Prostate gland (tissue), 2 donors: ENCODE results near the gene CELA2A. TPM values are rescaled to one million over a fixed set of nuclear protein-coding genes. Genes with fewer than 3 reads are reported as not detected.
"Not testable (repeated sequence)": the region's sequence is repeated elsewhere in the genome, so short reads cannot be mapped to it uniquely, and the experiment has no call there.

Source experiments
- DNase-seq: peaks from one replicate; pipeline ENCODE4 v3.0.0-alpha.2; 2019; ENCODE audit warnings: low spot score
- H3K27ac ChIP-seq, 2 donors: fragments of 200-600 bp; sonication (generic); 2 replicates each; pipeline ENCODE4 v1.5.1; 2017 to 2019
- H3K27me3 ChIP-seq: fragments of 200-600 bp; sonication (generic); replicated peaks from 2 replicates; pipeline ENCODE4 v1.5.1; 2019; ENCODE audit not compliant: insufficient read depth
- H3K36me3 ChIP-seq, 2 donors: fragments of 200-600 bp; sonication (generic); 1 replicate in 1 of 2; 2 replicates in 1 of 2; pipeline versions ENCODE4 v1.5.1 to v1.8.1; 2017 to 2019
- H3K4me1 ChIP-seq: fragments of 200-600 bp; sonication (generic); replicated peaks from 2 replicates; pipeline ENCODE4 v1.5.1; 2019
- H3K4me3 ChIP-seq, 2 donors: fragments of 200-600 bp; sonication (generic); 2 replicates each; pipeline ENCODE4 v1.5.1; 2017 to 2019
- H3K9me3 ChIP-seq: fragments of 200-600 bp; sonication (generic); 2 replicates; pipeline ENCODE4 v1.5.1; 2017
- POLR2A ChIP-seq: fragments of 450-650 bp; IDR thresholded peaks from one replicate; pipeline ENCODE4 v1.6.1; 2016; ENCODE audit warnings: antibody characterized with exemption, mild to moderate bottlenecking
- POLR2AphosphoS5 ChIP-seq: sonication (generic); formaldehyde crosslinking; IDR thresholded peaks from one replicate; pipeline ENCODE4 v1.6.1; 2017; ENCODE audit warnings: antibody characterized with exemption
- WGBS: methylation state at CpG from one replicate; pipeline ENCODE4 v1.1.5; 2018; 5-methylcytosine and 5-hydroxymethylcytosine counted together
- intact Hi-C: fragments of 100-400 bp; cut with DNase I; formaldehyde crosslinking; loops from one replicate; pipeline ENCODE4 v1.14.2; 2022
- total RNA-seq, 2 donors: library from RNA; depleted of rRNA; stranded (reverse); fragments of >200 nt; gene quantifications; one replicate each; pipeline ENCODE4 v1.1.0, GENCODE V29; 2016
- TF ChIP-seq, protein P1 (sequence below), 4 experiments: fragments of 200-600 bp in 2 of 4; fragments of 450-650 bp in 2 of 4; sonication (generic) in 2 of 4; IDR thresholded peaks; 1 replicate in 3 of 4; 2 replicates in 1 of 4; pipeline ENCODE4 v1.5.1; 2016 to 2019; ENCODE audit warnings: antibody characterized with exemption in 4 of 4, mild to moderate bottlenecking in 2 of 4, moderate library complexity in 2 of 4

CELA2A gene
- total RNA-seq, 2 donors from 2014 or later: 5.4 TPM; not detected in 1

DNA sequence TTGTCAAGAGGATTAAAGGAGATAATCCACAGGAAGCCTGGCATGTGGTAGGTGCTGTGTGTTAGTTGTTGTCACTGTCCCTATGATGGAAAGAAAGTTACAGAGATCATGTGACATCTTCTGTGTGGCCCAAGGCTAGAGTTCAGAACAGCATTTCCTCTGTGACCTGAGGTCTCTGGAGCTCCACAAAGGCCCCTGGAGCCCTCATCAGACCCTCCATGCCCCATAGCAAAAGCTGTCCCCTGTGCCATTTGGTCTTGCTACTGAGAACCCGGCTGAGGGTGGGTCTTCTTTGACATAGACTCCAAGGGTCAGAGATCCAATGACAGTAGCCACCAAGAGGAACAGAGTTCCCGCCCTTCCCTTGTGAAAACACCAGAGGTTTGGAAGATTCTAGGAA is 27.4 kb downstream of the CELA2A start:
- H3K27ac ChIP-seq: no peak overlapping the region
- H3K4me1 ChIP-seq: no peaks in the 10 kb centered on the region
- no peaks in the 10 kb centered on the region for H3K9me3 ChIP-seq
- no peak overlapping the region for H3K4me3 ChIP-seq
- 88% methylated on average over 2 of the region's 2 CpGs for WGBS
- no peak for DNase-seq
- intact Hi-C loops: no loop called here
- no peaks in the 10 kb centered on the region for H3K27me3 ChIP-seq
- no peaks in the 10 kb centered on the region for H3K36me3 ChIP-seq
- no peak for TF ChIP-seq POLR2AphosphoS5
- TF ChIP-seq, protein P1, sequence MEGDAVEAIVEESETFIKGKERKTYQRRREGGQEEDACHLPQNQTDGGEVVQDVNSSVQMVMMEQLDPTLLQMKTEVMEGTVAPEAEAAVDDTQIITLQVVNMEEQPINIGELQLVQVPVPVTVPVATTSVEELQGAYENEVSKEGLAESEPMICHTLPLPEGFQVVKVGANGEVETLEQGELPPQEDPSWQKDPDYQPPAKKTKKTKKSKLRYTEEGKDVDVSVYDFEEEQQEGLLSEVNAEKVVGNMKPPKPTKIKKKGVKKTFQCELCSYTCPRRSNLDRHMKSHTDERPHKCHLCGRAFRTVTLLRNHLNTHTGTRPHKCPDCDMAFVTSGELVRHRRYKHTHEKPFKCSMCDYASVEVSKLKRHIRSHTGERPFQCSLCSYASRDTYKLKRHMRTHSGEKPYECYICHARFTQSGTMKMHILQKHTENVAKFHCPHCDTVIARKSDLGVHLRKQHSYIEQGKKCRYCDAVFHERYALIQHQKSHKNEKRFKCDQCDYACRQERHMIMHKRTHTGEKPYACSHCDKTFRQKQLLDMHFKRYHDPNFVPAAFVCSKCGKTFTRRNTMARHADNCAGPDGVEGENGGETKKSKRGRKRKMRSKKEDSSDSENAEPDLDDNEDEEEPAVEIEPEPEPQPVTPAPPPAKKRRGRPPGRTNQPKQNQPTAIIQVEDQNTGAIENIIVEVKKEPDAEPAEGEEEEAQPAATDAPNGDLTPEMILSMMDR (IDR thresholded peaks at IDR 0.05): no peak
- no peak for TF ChIP-seq POLR2A

DNA sequence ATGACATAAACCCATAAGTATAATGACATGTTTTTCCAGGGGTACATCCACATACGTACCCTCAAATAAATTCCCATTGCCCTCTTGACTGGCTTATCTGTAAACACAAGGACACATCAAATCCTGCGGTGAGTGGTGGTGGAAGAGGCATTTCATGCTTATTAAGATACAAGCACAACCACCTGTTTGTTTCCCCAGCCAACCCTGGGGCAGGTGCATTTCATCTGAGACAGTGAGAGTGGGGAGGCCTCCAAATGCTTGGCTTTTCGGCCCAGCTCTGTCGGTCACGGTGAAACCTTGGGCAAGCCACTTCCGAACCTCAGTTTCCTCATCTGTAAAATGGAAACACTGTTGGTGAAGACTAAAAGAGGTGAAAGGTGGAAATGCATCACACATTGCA is 27.9 kb downstream of the CELA2A start:
- DNase-seq, intact Hi-C loops, H3K4me3 ChIP-seq, H3K9me3 ChIP-seq, H3K36me3 ChIP-seq, H3K27ac ChIP-seq, H3K4me1 ChIP-seq, H3K27me3 ChIP-seq: not testable (repeated sequence)
- 91% methylated on average over 6 of the region's 6 CpGs for WGBS

DNA sequence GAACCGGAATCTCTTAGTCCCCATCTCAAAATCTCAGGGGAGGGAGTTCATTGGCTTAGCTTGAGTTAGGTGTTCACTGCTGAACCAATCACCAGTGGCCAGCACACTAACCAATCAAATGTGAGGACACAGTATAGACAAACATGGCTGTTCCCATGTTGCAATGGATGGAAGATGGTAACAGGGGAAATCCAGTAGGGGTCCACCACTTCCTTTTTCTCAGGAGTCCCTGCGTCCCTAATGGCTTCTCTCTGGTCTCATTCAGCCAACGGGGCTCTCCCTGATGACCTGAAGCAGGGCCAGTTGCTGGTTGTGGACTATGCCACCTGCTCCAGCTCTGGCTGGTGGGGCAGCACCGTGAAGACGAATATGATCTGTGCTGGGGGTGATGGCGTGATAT is 29.1 kb downstream of the CELA2A start:
- intact Hi-C loops: no loop called here

DNA sequence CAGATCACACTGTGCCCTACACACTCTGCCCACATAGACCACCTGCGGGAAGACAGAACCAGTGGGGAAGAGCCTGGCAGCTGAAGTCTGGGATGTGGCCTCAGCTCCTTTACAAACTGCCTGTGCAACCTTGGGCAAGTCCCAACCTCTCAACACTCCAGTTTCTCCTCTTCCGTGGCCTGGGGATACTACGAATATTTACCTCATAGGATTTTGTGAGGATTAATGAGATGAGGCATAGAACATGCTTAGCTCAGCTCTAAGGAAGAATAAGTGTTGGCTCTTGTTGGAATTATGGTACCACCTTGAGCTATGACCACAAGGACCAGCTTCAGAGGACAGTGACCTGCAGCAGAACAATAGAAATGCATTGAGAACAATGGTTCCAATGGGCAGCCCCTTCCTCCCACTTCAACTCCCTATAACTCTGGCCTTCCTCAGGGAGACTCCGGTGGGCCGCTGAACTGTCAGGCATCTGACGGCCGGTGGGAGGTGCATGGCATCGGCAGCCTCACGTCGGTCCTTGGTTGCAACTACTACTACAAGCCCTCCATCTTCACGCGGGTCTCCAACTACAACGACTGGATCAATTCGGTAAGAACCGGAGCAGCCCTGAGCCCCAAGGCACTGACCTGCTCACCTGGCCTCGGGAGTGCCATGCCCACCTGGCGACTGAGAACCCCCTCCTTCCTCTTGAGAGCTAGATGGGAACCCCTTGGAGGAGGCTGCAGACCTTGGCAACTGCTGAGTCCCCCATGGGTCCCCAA is 30.5 kb downstream of the CELA2A start:
- H3K9me3 ChIP-seq, H3K4me1 ChIP-seq, DNase-seq, H3K27me3 ChIP-seq, H3K4me3 ChIP-seq, intact Hi-C loops, H3K27ac ChIP-seq, H3K36me3 ChIP-seq: not testable (repeated sequence)
- 90% methylated on average over 17 of the region's 17 CpGs for WGBS

More for the DNA sequence above, 29.1 kb downstream of the CELA2A start:
- Histone ChIP-seq H3K9me3 (no peaks in the 10 kb centered on the region), H3K27ac (no peak overlapping the region), H3K4me1 (no peaks in the 10 kb centered on the region), H3K27me3 (no peaks in the 10 kb centered on the region), H3K4me3 (no peak overlapping the region), H3K36me3 (no peaks in the 10 kb centered on the region)
- TF ChIP-seq, protein P1 (IDR thresholded peaks at IDR 0.05): no peak
- TF ChIP-seq POLR2AphosphoS5 (no peak), POLR2A (no peak)
- 95% methylated on average over 6 of the region's 6 CpGs for whole genome bisulfite sequencing
- DNase-seq: no peak

DNA sequence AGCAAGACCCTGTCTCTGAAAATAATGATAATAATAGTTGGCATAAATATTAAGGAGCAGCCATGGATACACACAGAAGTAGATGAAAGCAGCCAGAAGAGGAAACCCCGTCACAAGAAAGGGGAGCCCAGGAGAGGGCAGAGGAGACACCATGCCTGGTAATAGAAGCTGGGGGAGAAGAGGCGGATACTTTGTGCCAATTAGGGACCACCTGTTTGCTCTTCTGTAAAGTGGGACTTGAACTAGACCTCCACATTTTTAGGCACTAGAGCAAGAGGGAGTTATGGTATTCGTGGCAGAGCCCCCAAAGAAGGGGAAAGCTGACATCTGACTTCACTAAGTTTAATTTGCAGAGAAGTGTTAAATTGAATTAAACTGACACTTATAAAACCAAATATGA is 31.8 kb downstream of the CELA2A start:
- intact Hi-C loops: no loop called here
- WGBS: 95% methylated on average over 3 of the region's 3 CpGs

More for the DNA sequence above, 31.8 kb downstream of the CELA2A start:
- no peaks in the 10 kb centered on the region for H3K27me3 ChIP-seq
- no peaks in the 10 kb centered on the region for H3K9me3 ChIP-seq
- H3K4me3 ChIP-seq: no peak overlapping the region
- no peak for DNase-seq
- no peak overlapping the region for H3K27ac ChIP-seq
- H3K36me3 ChIP-seq: no peaks in the 10 kb centered on the region
- no peaks in the 10 kb centered on the region for H3K4me1 ChIP-seq
- TF ChIP-seq POLR2A (no peak), POLR2AphosphoS5 (no peak)
- TF ChIP-seq, protein P1 (IDR thresholded peaks at IDR 0.05): no peak
